Fibroblast of lung (primary cell): ENCODE results near the gene PPIE.

Source experiments
- EZH2 ChIP-seq: IDR thresholded peaks from 2 replicates; pipeline ENCODE4 v1.5.1; 2012; ENCODE audit warnings: low read length, control low read depth, mild to moderate bottlenecking; ENCODE audit errors: missing control alignments
- TF ChIP-seq, protein P1 (sequence below), 2 donors: IDR thresholded peaks in 1 of 2; conservative IDR thresholded peaks in 1 of 2; 1 replicate in 1 of 2; 2 replicates in 1 of 2; pipeline ENCODE4 v1.5.1; 2011 to 2012; ENCODE audit warnings: low read length in 2 of 2, control low read depth in 1 of 2, inconsistent platforms in 1 of 2, low read depth in 1 of 2, mild to moderate bottlenecking in 1 of 2

DNA sequence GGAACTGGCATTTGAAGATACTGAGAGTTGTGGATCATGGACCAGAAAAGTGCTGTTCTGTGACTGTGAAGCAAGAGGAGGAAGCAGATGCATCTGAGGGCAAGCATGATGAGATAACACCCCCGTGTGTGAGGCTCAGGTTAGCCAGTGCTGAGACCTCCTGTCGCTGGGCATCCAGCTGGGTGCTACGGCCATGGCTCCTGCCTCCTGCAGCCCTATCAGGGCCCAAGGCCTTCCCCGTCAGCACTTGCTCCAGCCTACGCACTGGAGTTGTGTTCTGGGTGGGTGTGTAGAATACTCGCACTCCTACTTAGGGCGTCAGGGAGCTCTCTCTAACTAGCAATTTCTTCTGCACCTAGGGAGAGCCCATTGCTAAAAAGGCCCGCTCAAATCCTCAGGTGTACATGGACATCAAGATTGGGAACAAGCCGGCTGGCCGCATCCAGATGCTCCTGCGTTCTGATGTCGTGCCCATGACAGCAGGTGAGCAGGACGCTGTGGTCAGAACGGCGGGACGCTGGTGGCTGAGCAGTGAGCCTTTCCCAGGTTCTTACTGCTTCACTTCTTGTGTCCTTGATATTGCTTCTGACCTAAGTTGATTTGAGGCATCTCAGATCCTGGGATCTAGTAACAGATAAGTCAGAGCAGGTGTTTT is 6.5 kb downstream of the PPIE start:
- TF ChIP-seq, protein P1, sequence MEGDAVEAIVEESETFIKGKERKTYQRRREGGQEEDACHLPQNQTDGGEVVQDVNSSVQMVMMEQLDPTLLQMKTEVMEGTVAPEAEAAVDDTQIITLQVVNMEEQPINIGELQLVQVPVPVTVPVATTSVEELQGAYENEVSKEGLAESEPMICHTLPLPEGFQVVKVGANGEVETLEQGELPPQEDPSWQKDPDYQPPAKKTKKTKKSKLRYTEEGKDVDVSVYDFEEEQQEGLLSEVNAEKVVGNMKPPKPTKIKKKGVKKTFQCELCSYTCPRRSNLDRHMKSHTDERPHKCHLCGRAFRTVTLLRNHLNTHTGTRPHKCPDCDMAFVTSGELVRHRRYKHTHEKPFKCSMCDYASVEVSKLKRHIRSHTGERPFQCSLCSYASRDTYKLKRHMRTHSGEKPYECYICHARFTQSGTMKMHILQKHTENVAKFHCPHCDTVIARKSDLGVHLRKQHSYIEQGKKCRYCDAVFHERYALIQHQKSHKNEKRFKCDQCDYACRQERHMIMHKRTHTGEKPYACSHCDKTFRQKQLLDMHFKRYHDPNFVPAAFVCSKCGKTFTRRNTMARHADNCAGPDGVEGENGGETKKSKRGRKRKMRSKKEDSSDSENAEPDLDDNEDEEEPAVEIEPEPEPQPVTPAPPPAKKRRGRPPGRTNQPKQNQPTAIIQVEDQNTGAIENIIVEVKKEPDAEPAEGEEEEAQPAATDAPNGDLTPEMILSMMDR (conservative IDR thresholded peaks at IDR 0.05 in 1 of 2, IDR thresholded peaks at IDR 0.05 in 1 of 2; ENCODE audit: low read depth in 1 of 2, low read length in 2 of 2): no peak
- no peak for TF ChIP-seq EZH2
